Neuronal stem cell (in vitro differentiated cells): Measurements from ENCODE around the gene CYP2W1.

ENCODE experiments used
- DNase-seq: peaks from one replicate; pipeline ENCODE4 v3.0.0-alpha.2; 2013; ENCODE audit warnings: low spot score
- H2AFZ ChIP-seq: one replicate; pipeline ENCODE4 v1.6.1; 2013; ENCODE audit warnings: mild to moderate bottlenecking, low read length, inconsistent platforms
- H2AK5ac ChIP-seq: 2 replicates; pipeline ENCODE4 v1.6.1; 2013; ENCODE audit warnings: low read depth, mild to moderate bottlenecking, inconsistent platforms, low read length, moderate library complexity, mixed read lengths
- H2BK120ac ChIP-seq: 2 replicates; pipeline ENCODE4 v1.6.1; 2013; ENCODE audit warnings: low read depth, mild to moderate bottlenecking, inconsistent platforms, low read length, moderate library complexity, mixed read lengths
- H2BK12ac ChIP-seq: one replicate; pipeline ENCODE4 v1.6.1; 2013; ENCODE audit warnings: low read length, inconsistent platforms
- H2BK15ac ChIP-seq: 2 replicates; pipeline ENCODE4 v1.6.1; 2013; ENCODE audit warnings: mild to moderate bottlenecking, low read length, inconsistent platforms, mixed read lengths
- H2BK5ac ChIP-seq: one replicate; pipeline ENCODE4 v1.6.1; 2013; ENCODE audit warnings: inconsistent platforms, mild to moderate bottlenecking, low read length, moderate library complexity
- H3K14ac ChIP-seq: one replicate; pipeline ENCODE4 v1.6.1; 2013; ENCODE audit warnings: low read length, inconsistent platforms
- H3K18ac ChIP-seq: 2 replicates; pipeline ENCODE4 v1.6.1; 2013; ENCODE audit warnings: low read length, inconsistent platforms
- H3K23ac ChIP-seq: 2 replicates; pipeline ENCODE4 v1.6.1; 2013; ENCODE audit warnings: low read depth, mild to moderate bottlenecking, mixed read lengths, low read length, inconsistent platforms; ENCODE audit not compliant: poor library complexity
- H3K27ac ChIP-seq: replicated peaks from 3 replicates; pipeline ENCODE4 v1.5.1; 2013; ENCODE audit warnings: low read length, inconsistent platforms
- H3K27me3 ChIP-seq, 3 experiments: 2 replicates each; pipeline ENCODE4 v1.6.1; 2013; ENCODE audit warnings: low read length in 3 of 3, mild to moderate bottlenecking in 2 of 3, inconsistent platforms in 1 of 3, low read depth in 1 of 3, mixed read lengths in 1 of 3, moderate library complexity in 1 of 3; ENCODE audit not compliant: control insufficient read depth in 3 of 3, insufficient read depth in 3 of 3
- H3K36me3 ChIP-seq, 2 donors: replicated peaks in 1 of 2; 2 replicates each; pipeline ENCODE4 v1.6.1; 2013; ENCODE audit warnings: low read length in 2 of 2; ENCODE audit not compliant: control insufficient read depth in 2 of 2, insufficient read depth in 2 of 2
- H3K4ac ChIP-seq: 2 replicates; pipeline ENCODE4 v1.6.1; 2013; ENCODE audit warnings: inconsistent platforms, mild to moderate bottlenecking, low read length, moderate library complexity
- H3K4me1 ChIP-seq, 2 donors: 1 replicate in 1 of 2; 2 replicates in 1 of 2; pipeline ENCODE4 v1.6.1; 2013; ENCODE audit warnings: low read length in 2 of 2, low read depth in 1 of 2; ENCODE audit not compliant: control insufficient read depth in 2 of 2, insufficient read depth in 1 of 2
- H3K4me2 ChIP-seq: one replicate; pipeline ENCODE4 v1.6.1; 2013; ENCODE audit warnings: mild to moderate bottlenecking, low read length, inconsistent platforms; ENCODE audit not compliant: insufficient read depth, poor library complexity, severe bottlenecking
- H3K4me3 ChIP-seq, 2 donors: 2 replicates each; pipeline ENCODE4 v1.5.1; 2013; ENCODE audit warnings: low read length in 2 of 2, mild to moderate bottlenecking in 2 of 2, inconsistent platforms in 1 of 2, moderate library complexity in 1 of 2
- H3K79me1 ChIP-seq: one replicate; pipeline ENCODE4 v1.6.1; 2013; ENCODE audit warnings: low read depth, mild to moderate bottlenecking, inconsistent platforms, low read length, moderate library complexity
- H3K9ac ChIP-seq: one replicate; pipeline ENCODE4 v1.6.1; 2013; ENCODE audit warnings: mild to moderate bottlenecking, low read depth, low read length, inconsistent platforms; ENCODE audit not compliant: poor library complexity
- H3K9me3 ChIP-seq, 2 donors: replicated peaks in 1 of 2; 2 replicates each; pipeline versions ENCODE3 to v1.6.1; 2013; ENCODE audit warnings: low read length in 2 of 2, mild to moderate bottlenecking in 2 of 2, inconsistent platforms in 1 of 2, low read depth in 1 of 2, mixed read lengths in 1 of 2, moderate library complexity in 1 of 2; ENCODE audit not compliant: control insufficient read depth in 2 of 2, insufficient read depth in 1 of 2
- H4K8ac ChIP-seq: one replicate; pipeline ENCODE4 v1.6.1; 2013; ENCODE audit warnings: low read depth, mild to moderate bottlenecking, inconsistent platforms, low read length, moderate library complexity
- H4K91ac ChIP-seq: one replicate; pipeline ENCODE4 v1.6.1; 2013; ENCODE audit warnings: low read length, low read depth, mild to moderate bottlenecking, inconsistent platforms; ENCODE audit not compliant: poor library complexity
- WGBS, 2 donors: extraction: QIAGEN DNeasy Blood & Tissue Kit; methylation state at CpG; one replicate each; pipeline ENCODE4 v1.1.7; 2013; ENCODE audit warnings: missing lambda C conversion rate in 2 of 2, mixed read lengths in 1 of 2; ENCODE audit not compliant: insufficient read length in 2 of 2, insufficient replicate concordance in 1 of 2; ENCODE audit errors: extremely low coverage in 2 of 2; 5-methylcytosine and 5-hydroxymethylcytosine counted together

Gene CYP2W1

GRCh38 chr7:975702-976473 lies 7.1 kb upstream of the CYP2W1 start:
- peak overlapping the region; percentile 94 for H3K23ac ChIP-seq
- H3K4me2 ChIP-seq, result peak overlapping the region; percentile 81
- peak overlapping the region; percentile 60 for H2BK5ac ChIP-seq
- no CpG with 5 or more reads among the region's 28 CpGs for WGBS, 2 donors
- H4K8ac ChIP-seq, result peak overlapping the region; percentile 97
- H3K14ac ChIP-seq, result peak overlapping the region; percentile 65
- H2BK12ac ChIP-seq, result peak overlapping the region; percentile 93
- peak overlapping the region; percentile 68 to 72 for H3K4me3 ChIP-seq
- H2AK5ac ChIP-seq, result peak overlapping the region; percentile 97
- H3K4ac ChIP-seq, result peak overlapping the region; percentile 99
- peaks cover 12% of the 10 kb centered on the region for H3K79me1 ChIP-seq
- peak overlapping the region; percentile 99 for H2BK15ac ChIP-seq
- no peaks in the 10 kb centered on the region for H3K9me3 ChIP-seq
- H3K9ac ChIP-seq, result peak overlapping the region; percentile 50
- H2BK120ac ChIP-seq, result peak overlapping the region; percentile 84
- no peak overlapping the region for H4K91ac ChIP-seq
- peaks cover 7 to 24% of the 10 kb centered on the region in 2 donors for H3K36me3 ChIP-seq
- no peak for DNase-seq
- peaks cover 11 to 26% of the 10 kb centered on the region in 2 donors for H3K4me1 ChIP-seq
- peak overlapping the region; percentile 97 for H3K18ac ChIP-seq
- H3K27me3 ChIP-seq, result no peaks in the 10 kb centered on the region
- peak overlapping the region; percentile 98 for H2AFZ ChIP-seq
- no peak overlapping the region for H3K27ac ChIP-seq

- Histone ChIP-seq H4K8ac (no peak overlapping the region), H4K91ac (no peak overlapping the region), H2BK12ac (peak overlapping the region; percentile 80), H3K4ac (no peak overlapping the region), H2AFZ (peak overlapping the region; percentile 87), H3K27ac (peak overlapping the region; percentile 26), H2AK5ac (peak overlapping the region; percentile 97), H3K27me3 (no peaks in the 10 kb centered on the region), H3K4me3 (no peak overlapping the region), H3K4me1 (peaks cover 11 to 26% of the 10 kb centered on the region in 2 donors), H3K36me3 (peaks cover 4 to 16% of the 10 kb centered on the region in 2 donors), H2BK120ac (no peak overlapping the region), H3K14ac (peak overlapping the region; percentile 73), H3K4me2 (no peak overlapping the region), H3K9ac (no peak overlapping the region), H3K79me1 (peaks cover 11% of the 10 kb centered on the region), H2BK15ac (peak overlapping the region; percentile 62), H3K9me3 (no peaks in the 10 kb centered on the region), H3K18ac (peak overlapping the region; percentile 90), H3K23ac (peak overlapping the region; percentile 10), H2BK5ac (peak overlapping the region; percentile 91)
- no CpG with 5 or more reads among the region's 19 CpGs for WGBS, 2 donors
- no peak for DNase-seq
Measured at GRCh38 chr7:976901-977325, 6.1 kb upstream of the CYP2W1 start.

- Histone ChIP-seq H4K91ac (no peak overlapping the region), H2AK5ac (peak overlapping the region; percentile 97), H4K8ac (no peak overlapping the region), H3K9ac (no peak overlapping the region), H3K27me3 (no peaks in the 10 kb centered on the region), H3K4me3 (no peak overlapping the region), H3K14ac (peak overlapping the region; percentile 73), H3K9me3 (no peaks in the 10 kb centered on the region), H2BK120ac (no peak overlapping the region), H3K36me3 (peaks cover 0 to 10% of the 10 kb centered on the region in 2 donors), H3K4me1 (peaks cover 11 to 26% of the 10 kb centered on the region in 2 donors), H2BK15ac (peak overlapping the region; percentile 62), H2BK5ac (peak overlapping the region; percentile 91), H3K4ac (no peak overlapping the region), H2AFZ (peak overlapping the region; percentile 87), H3K79me1 (peaks cover 11% of the 10 kb centered on the region), H3K23ac (peak overlapping the region; percentile 10), H3K4me2 (no peak overlapping the region), H3K27ac (peak overlapping the region; percentile 26), H3K18ac (peak overlapping the region; percentile 90), H2BK12ac (peak overlapping the region; percentile 80)
- DNase-seq, result no peak
- no CpG with 5 or more reads among the region's 19 CpGs for WGBS, 2 donors
Measured at GRCh38 chr7:977326-978048, 5.5 kb upstream of the CYP2W1 start.

- Histone ChIP-seq H3K9ac (no peak overlapping the region), H3K18ac (no peak overlapping the region), H2AFZ (peak overlapping the region; percentile 87), H2BK5ac (no peak overlapping the region), H2BK15ac (no peak overlapping the region), H3K79me1 (peaks cover 11% of the 10 kb centered on the region), H3K4me3 (no peak overlapping the region), H4K8ac (no peak overlapping the region), H3K9me3 (no peaks in the 10 kb centered on the region), H2BK12ac (no peak overlapping the region), H3K27ac (no peak overlapping the region), H2BK120ac (no peak overlapping the region), H2AK5ac (no peak overlapping the region), H3K27me3 (no peaks in the 10 kb centered on the region), H4K91ac (no peak overlapping the region), H3K4me2 (no peak overlapping the region), H3K23ac (no peak overlapping the region), H3K36me3 (peaks cover 0 to 5% of the 10 kb centered on the region in 2 donors), H3K4ac (no peak overlapping the region), H3K14ac (peak overlapping the region; percentile 27), H3K4me1 (peaks cover 11 to 29% of the 10 kb centered on the region in 2 donors)
- no CpG with 5 or more reads among the region's 7 CpGs for WGBS, 2 donors
- DNase-seq, result no peak
Measured at GRCh38 chr7:978049-978346, 5.0 kb upstream of the CYP2W1 start.
